Epithelial cell of esophagus (primary cell): Measurements from ENCODE around the gene ETV6.
A peak's percentile ranks its signal among the peaks of the same experiment; 100 is the strongest.

ENCODE experiments used
- DNase-seq: peaks from one replicate; pipeline ENCODE4 v3.0.0; 2010; ENCODE audit warnings: low read depth
- H3K4me3 ChIP-seq: 2 replicates; pipeline ENCODE4 v1.5.1; 2011; ENCODE audit warnings: mild to moderate bottlenecking, low read length, control low read depth
- TF ChIP-seq, protein P1 (sequence below): IDR thresholded peaks from 2 replicates; pipeline ENCODE4 v1.5.1; 2011; ENCODE audit warnings: low read depth, mild to moderate bottlenecking, low read length, control low read depth, inconsistent platforms; ENCODE audit not compliant: insufficient read depth; ENCODE audit errors: missing control alignments

The ETV6 gene

DNA sequence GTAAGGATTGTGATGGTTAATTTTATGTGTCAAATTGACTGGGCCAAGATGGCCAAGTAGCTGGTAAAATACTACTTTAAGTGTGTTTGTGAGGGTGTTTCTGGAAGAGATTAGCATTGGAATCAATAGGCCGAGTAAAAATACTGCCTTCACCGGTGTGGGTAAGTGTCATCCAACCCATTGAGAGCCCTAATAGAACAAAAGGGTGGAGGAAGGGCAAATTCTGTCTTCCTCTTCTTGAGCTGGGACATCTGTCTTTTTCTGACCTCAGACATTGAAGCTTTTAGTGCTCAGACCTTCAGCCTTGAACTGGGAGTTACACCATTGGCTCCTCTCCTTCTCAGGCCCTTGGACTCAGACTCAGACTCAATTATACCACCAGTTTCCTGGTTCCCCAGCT lies 8.0 kb upstream of the ETV6 start:
- no peak for DNase-seq
- H3K4me3 ChIP-seq: no peak overlapping the region
- TF ChIP-seq, protein P1, sequence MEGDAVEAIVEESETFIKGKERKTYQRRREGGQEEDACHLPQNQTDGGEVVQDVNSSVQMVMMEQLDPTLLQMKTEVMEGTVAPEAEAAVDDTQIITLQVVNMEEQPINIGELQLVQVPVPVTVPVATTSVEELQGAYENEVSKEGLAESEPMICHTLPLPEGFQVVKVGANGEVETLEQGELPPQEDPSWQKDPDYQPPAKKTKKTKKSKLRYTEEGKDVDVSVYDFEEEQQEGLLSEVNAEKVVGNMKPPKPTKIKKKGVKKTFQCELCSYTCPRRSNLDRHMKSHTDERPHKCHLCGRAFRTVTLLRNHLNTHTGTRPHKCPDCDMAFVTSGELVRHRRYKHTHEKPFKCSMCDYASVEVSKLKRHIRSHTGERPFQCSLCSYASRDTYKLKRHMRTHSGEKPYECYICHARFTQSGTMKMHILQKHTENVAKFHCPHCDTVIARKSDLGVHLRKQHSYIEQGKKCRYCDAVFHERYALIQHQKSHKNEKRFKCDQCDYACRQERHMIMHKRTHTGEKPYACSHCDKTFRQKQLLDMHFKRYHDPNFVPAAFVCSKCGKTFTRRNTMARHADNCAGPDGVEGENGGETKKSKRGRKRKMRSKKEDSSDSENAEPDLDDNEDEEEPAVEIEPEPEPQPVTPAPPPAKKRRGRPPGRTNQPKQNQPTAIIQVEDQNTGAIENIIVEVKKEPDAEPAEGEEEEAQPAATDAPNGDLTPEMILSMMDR: no peak

DNA sequence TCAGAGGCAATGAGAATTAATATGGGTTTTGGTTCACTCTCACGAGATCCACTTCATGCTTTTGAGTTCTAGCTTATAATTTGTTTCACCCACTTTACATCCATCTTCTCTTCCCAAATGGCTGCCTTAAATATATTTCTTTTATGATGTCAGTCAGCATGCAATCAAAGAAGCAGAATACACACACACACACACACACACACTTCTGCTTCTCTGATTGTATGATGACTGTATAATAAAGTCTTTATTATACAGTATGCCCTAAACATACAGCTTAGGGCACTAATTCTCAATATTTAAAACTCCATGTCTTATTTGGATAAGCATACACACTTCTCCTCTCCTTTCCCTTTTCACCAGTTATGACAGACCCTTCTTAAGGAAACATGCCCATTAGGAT lies 6.7 kb upstream of the ETV6 start:
- TF ChIP-seq, protein P1: no peak
- no peak overlapping the region for H3K4me3 ChIP-seq
- DNase-seq: no peak

DNA sequence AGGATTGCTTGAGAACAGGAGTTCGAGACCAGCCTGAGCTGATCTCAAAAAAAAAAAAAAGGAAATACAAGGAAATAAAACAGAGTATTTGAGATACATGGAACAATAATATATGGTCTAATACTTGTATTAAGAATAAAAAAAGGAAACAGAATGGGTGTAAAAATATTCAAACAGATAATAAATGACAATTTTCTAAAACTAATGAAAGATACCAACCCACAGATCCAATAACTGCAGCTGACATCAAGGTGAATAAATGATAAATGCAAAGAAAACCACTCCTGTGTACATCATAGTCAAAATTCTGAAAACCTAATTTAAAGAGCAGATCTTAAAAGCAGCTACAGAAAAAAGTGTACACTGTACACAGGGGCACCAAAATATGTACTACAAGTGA lies 4.1 kb upstream of the ETV6 start:
- DNase-seq: no peak
- TF ChIP-seq, protein P1: no peak
- no peak overlapping the region for H3K4me3 ChIP-seq

DNA sequence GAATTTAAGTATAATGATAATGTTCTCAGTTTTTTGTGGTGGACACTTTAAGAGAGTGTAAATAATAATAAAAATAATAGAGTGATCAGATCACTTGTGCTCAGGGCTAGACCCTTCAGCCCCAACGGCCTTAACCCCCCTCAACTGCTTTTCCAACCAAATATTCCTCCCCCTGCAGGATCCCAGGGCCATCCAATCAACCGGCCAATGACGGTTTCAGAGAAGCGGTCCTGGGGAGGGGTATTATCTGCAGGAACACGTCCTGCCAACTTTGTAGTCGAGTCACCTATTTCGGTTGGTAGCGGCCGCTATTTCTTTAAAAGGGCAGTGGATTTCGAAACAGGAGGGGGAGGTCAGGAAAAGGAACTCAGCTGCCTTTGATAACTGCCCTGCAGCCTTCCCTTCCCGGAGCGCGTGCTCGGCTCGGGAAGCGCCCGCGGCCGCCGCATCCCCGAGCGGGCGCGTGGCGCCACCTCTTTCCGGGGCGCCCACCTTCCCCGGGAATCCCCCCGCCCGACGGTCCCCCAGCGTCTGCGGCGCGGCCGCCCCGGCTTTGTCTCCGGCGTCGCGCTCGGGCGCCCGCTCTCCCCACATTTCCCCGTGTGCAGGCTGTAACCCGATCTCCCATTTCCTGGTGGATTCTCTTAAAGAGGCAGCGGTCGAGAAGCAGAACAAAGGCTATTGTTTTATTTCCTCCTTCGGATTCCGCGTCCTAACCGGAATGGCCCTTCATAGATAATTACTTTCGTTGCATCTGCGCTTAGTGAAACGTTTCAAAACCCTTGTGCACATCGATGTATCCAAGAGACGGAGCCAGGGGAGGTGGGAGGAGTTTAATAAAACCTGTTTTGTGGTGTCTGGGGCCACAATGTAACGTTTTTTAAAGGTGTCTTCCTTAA lies 711 bp upstream of the ETV6 start:
- DNase-seq: peak; percentile 85
- peak overlapping the region; percentile 96 for H3K4me3 ChIP-seq
- TF ChIP-seq, protein P1: no peak

DNA sequence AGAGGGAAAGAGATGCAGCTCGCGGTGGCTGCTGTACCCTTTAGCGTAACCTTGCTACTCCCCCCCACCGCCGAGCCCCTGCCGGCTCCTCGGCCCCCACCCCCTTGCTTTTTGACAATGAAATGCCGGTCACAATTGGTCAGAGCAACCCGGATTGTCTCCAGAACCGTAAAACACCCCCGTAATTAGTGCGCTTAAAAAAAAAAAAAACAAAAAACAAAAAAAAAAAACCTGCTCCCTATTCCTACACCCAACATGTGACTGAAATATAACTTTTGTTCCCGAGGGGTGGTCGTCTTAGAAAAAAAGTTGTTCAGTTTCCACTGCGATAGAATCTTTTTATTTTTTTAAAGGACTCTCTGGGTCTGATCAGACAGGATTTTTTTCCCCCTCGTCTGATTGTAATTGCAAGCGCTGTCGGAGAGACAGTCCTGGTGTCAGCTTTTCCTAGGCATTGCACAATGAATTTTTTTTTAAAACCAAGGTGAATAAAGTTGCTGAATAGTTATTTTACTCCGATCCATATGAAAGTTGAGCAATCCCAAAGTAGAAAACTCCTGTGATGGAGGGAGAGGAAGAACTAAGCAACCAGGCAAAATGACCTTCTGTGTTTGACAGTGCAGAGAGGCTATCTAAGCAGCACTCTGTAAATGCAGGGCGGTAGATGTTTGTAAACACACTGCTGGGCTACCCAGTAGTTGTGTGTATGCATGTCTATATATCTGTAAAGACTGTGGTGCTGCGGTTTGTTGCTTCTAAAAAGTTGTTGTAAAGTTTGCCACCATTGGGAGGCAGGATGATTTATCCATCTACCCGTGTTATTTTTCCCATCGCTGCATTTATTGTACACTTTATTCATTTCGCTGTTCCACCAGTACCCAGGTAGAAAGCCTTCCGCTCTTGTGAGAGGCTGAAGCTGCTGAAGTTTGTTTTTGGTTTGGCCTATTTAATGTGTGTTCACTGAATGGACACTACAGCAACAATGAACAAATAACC lies 1.1 kb downstream of the ETV6 start:
- TF ChIP-seq, protein P1: no peak
- DNase-seq: peak; percentile 43

DNA sequence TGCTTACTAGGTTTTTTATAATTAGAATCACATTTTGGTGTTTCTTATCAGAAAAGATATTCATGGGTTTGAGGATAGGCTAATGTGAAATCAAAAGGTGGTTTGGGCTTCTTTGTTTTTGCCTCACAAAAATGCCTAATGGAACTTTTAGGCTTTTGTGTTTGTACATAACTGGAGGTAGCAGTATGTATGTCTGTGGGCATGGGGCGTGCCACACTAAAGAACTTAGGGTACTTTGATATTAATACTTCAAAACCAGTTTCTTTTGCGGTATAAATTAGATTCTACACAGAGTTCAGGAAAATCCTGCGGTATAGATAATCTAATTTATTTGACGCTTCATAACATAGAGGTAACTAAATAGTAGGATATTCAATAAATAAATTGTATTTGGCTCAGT lies 1.9 kb downstream of the ETV6 start:
- TF ChIP-seq, protein P1: no peak

More for the DNA sequence above, 1.1 kb downstream of the ETV6 start:
- H3K4me3 ChIP-seq: peak overlapping the region; percentile 96

More for the DNA sequence above, 1.9 kb downstream of the ETV6 start:
- H3K4me3 ChIP-seq: peak overlapping the region; percentile 96
- no peak for DNase-seq
